Measurements from ENCODE around the gene AK2.

DNA sequence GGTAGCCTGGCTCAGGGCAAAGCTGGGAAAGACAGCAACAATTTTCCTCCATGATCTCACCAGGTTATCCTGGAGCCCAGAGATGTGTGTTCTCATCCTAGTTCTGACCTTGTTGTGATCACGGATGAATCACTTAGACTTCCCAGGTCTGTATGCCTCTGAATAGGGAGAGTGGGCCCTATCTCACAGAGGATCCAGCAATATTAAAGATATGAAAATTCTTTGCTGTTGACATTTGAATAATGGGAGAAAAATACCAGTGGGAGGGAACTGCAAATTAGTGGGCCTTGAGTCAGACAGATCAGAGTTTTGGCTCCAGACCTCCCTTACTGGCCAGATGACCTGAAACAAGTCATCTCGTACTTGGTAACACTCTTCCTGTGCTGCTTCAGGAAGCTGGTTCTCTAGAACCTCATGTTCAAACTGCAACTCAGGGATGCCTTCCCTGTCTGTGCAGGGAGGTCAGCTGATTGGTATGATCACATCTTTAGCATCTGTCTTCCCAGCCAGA is 39.2 kb downstream of the AK2 start:
- TF ChIP-seq, protein P1, sequence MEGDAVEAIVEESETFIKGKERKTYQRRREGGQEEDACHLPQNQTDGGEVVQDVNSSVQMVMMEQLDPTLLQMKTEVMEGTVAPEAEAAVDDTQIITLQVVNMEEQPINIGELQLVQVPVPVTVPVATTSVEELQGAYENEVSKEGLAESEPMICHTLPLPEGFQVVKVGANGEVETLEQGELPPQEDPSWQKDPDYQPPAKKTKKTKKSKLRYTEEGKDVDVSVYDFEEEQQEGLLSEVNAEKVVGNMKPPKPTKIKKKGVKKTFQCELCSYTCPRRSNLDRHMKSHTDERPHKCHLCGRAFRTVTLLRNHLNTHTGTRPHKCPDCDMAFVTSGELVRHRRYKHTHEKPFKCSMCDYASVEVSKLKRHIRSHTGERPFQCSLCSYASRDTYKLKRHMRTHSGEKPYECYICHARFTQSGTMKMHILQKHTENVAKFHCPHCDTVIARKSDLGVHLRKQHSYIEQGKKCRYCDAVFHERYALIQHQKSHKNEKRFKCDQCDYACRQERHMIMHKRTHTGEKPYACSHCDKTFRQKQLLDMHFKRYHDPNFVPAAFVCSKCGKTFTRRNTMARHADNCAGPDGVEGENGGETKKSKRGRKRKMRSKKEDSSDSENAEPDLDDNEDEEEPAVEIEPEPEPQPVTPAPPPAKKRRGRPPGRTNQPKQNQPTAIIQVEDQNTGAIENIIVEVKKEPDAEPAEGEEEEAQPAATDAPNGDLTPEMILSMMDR (conservative IDR thresholded peaks at IDR 0.05 in 1 of 2, IDR thresholded peaks at IDR 0.05 in 1 of 2; ENCODE audit: extremely low read depth in 1 of 2, insufficient read depth in 1 of 2, low read depth in 1 of 2, low read length in 2 of 2): no peak
- no peak for TF ChIP-seq EZH2 (IDR thresholded peaks at IDR 0.05; ENCODE audit: borderline replicate concordance, low read length)
